GM23248 (cell line): ENCODE results near the gene EFCAB6.

Experiments
- EZH2 ChIP-seq: fragments of 200-600 bp; sonication (generic); IDR thresholded peaks from 2 replicates; pipeline ENCODE4 v1.6.1; 2018; ENCODE audit warnings: antibody characterized with exemption, mild to moderate bottlenecking; ENCODE audit not compliant: insufficient read depth, poor library complexity, severe bottlenecking
- EZH2phosphoT487 ChIP-seq: fragments of 200-600 bp; sonication (generic); IDR thresholded peaks from 2 replicates; pipeline ENCODE4 v1.6.1; 2018; ENCODE audit warnings: antibody characterized with exemption, moderate library complexity, mild to moderate bottlenecking, low read depth; ENCODE audit not compliant: insufficient read depth

GRCh38 chr22:43706151-43706550 lies 106.0 kb downstream of the EFCAB6 start:
- TF ChIP-seq EZH2 (no peak), EZH2phosphoT487 (no peak)
